Fibroblast of skin of right biceps (primary cell): ENCODE data around the gene POLD2.

ENCODE experiments used
- DNase-seq: peaks from one replicate; pipeline ENCODE4 v3.0.0-alpha.2; 2013

Gene POLD2

DNA sequence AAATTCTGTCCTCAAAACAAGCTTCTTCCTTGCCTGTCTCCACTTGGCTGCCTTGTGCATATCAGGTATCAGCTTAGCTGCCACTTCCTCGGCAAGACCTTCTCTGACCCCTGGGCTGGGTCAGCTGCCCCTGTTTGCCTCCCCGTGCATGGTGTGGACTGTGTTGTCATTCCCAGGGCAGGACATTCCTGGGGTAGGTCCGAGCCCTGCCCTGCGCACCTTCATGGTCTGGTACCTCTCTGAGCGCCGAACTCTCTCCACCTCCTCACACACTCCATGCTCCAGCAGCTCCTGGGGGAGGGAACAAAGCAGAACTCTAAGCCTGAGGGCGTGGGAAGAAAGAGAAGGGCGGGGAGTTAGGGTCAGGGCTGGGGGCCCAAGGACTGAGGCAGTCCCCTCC is 44.8 kb downstream of the POLD2 start:
- no peak for DNase-seq

DNA sequence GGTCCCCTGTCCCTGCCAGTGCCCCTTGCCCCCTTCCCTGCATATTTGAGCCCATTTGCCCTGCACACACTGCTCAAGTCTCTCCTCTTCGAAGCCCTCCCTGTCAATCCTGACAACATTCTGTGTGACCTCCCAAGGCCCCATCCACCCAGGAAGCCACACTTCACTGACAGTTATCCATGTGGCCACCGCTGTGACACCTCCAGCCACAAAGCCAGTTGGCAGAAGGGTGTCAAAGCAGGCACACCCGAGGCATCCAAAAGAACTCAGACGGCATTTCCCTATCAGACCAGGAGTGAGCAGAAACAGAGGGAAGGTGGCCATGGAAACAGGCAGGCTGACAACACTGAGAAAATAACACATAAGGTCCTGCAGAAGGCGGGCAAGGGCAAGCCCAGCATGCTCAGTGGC is 45.7 kb downstream of the POLD2 start:
- DNase-seq, result no peak

DNA sequence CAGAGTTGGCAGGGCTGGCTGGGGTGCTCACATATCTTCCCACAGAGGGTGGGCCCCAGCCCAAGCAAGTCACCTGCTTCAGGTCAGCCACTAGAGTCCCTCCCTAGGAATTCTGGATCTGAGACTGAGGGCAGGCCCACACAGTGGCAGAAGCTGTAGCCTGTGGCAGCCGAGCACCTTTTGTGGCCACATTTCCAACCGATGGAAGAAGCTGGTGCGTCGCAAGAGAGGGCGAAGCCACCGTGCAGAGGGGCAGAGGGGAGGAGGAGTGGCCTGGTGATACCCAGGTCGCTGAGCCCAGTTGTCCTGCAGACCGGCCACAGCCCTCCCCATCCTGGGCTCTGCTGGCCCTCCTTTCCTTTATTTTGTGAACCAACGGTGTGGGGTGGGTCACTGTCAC is 46.3 kb downstream of the POLD2 start:
- no peak for DNase-seq

DNA sequence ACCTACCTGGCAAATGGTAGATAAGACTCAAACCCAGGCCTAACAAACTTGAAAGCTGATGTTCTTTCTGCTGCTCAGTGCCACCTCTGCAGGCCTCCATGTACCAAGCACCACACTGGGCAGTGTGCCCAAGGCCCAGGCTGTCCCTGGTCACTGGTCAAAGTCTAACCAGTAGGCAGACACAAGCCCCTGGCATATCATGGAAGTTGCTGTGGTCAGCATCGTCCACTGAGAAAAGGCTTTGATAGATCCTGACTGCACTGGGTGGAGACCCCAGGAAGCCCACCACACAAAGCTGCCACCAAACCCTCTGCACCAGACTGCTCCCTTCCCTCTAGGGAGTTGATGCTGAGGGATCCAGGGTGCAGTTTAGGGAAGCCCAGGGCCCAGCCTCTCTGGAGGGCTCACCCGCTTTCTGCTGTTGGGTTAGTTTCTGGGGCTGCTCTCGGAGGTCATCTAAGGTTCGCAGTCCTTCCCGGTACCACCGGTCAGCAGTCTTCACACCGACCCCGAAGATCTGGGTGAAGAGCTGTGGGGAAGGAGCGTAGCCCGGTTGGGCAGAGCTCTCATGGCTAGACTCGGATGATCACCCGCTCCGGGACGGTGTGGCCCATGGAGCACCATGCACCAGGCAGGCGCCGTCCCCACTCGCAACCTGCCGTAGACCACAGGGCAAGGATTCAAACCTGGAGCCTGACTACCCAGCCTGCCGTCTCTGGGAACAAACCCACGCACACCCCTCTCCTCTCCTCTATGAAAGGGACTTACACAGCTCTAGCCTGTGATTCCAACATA is 47.0 kb downstream of the POLD2 start:
- DNase-seq, result no peak

DNA sequence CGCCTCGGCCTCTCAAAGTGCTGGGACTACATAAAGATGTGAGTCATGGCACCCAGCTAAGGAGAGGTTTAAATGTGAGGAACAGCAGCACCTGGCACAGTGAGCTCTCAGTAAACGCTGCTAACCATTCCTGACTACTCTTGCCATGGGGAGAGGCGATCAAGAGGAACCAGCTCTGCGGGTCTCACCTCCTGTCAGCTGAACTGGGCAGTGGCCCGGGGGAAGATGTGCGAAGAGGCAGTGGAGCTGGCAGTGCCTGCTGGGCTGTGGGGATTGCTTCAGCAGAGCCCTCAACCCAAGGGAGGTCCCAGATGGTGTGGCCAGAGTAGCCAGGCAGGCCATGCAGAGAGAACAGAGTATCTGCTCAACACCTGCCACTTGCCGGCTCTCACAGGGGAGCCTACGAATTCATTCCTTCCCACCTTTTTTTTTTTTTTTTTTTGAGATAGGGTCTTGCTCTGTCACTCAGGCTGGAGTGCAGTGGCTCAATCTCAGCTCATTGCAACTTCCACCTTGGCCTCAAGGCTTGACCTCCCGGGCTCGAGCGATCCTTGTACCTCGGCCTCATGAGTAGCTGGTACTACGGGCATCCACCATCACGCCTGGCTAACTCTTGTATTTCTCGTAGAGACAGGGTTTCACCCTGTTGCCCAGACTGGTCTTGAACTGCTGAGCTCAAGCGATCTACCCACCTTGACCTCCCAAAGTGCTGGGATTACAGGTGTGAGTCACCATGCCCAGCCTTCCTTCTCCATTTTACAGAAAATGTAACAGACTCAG is 47.9 kb downstream of the POLD2 start:
- DNase-seq, result no peak

DNA sequence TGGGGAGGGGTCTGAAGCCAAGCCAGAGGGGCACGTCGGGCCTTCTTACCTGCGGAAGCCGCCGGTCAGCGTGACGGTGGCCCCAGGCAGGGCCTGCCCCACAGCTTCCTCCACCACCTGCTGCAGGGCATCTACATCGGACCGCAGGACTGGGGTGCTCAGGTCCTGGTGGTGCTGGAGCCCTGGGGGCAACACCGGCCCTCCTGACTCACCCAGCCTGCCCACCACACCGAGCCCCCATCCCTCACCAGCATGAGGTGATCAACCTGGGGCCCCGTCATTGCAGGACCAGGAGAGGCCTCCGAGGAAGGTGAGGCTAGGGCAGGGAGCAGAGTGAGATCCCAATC is 49.0 kb downstream of the POLD2 start:
- no peak for DNase-seq

DNA sequence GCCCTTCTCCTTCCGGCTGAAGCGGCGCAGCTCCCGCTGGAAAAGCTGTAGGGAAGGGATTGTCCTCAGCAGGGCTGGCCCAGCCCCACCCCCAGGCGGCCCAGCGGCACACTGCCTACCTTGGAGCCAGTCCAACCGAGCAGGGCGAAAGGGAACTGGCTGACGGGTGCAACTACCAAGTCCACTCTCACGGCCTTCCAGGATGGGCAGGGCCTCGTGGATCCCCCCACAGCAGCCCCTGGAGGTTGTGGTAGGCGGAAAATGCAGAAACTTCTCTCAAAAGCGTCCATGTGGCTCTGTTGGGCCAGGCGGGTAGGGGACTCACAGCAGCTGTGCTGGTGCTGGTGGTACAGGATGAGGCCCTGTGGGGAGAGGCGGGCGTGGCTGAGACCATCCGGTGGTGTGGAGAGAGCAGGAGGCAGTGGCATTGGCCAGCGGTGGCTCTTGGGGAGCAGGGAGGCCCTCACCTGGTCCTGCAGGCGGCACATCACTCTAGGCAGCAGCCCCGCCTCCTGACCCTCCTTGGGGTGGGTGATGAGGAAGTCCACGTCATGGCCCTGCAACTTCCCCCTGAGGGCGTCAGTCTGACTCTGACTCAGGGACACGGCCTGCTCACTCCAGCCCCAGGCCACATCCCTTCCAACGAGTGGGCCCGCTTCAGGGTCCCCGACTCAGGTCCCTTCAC is 49.5 kb downstream of the POLD2 start:
- DNase-seq, result peak; percentile 43

DNA sequence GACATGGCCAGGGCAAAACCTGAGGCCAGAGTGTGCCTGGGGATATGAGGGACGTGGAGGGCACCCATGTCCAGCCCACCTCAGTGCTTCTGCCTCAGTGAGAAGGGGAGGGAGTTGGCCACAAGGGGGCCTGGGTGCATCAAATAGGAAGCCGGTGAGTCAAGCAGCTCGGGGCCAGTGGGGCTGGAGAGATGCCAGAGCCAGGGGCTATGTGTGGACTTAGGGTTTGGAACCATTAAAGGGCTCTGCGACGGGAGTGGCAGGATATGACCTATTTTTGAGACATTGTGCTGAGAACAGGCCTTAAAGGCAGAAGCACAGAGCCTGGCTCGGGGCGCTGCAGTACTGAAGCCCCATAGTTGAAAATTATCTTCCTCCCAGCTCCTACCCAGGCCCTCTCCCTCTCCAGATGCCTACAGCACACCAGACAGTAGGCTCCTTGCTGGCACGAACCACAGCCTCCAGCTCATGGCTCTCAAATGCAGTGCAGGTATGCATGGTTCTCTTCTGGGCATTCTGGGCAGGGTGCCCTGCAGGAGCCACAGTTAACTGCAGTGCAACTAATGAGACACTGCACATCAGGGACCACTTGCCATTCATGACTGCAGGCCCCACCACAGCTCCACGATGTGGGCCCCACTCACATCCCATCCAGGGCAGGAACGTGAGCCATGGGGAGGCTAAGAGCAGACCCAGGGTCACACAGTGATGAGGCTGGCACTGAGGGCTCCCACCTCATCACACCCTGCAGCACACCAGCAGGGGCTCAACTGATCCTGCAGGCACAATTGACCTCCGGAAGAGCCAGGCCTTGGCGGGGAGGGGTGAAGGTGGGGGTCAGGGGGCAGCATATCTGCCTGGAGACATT is 50.8 kb downstream of the POLD2 start:
- peak; percentile 86 for DNase-seq

DNA sequence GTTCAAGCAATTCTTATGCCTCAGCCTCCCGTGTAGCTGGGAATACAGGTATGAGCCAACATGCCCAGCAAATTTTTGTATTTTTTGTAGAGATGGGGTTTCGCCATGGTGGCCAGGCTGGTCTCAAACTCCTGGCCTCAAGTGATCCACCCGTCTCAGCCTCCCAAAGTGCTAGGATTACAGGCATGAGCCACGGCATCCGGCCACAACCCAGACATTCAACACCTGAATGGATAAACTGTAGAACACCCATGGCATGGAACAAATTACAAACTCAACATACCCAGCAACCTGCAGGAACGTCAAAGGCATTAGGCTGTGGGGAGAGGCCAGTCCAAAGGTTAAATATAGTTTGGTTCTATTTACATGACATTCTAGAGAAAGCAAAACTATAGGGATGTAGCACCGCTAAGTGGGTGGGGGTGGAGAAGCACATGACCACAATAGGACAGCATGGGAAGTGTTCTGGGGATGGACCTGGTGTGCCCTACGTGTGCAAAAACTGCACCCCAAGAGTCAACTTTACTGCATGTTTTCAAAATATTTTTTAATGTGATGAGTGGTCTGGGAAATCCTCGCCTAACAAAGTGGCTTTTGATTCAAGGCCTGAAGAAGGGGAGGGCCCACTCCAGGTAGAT is 51.5 kb downstream of the POLD2 start:
- no peak for DNase-seq

DNA sequence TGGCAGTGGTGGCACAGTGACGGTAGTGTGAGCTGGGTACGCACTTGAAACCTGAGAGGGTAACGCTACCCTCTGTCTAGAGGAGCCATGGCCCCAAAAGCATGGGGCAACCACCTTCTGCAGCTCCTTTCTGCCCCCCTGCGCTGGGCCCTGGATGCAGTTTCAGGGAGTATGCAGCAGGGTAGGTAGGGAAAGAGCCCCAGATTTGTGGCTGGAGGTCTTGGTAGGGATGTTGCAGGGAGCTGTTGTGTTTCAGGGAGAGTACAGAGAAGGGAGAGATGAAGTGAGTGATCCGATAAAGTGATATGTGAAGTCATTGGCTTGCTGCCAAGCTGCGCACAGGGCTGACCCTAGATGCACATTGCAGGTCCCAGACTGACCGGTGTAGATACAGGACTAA is 55.3 kb downstream of the POLD2 start:
- DNase-seq, result no peak

DNA sequence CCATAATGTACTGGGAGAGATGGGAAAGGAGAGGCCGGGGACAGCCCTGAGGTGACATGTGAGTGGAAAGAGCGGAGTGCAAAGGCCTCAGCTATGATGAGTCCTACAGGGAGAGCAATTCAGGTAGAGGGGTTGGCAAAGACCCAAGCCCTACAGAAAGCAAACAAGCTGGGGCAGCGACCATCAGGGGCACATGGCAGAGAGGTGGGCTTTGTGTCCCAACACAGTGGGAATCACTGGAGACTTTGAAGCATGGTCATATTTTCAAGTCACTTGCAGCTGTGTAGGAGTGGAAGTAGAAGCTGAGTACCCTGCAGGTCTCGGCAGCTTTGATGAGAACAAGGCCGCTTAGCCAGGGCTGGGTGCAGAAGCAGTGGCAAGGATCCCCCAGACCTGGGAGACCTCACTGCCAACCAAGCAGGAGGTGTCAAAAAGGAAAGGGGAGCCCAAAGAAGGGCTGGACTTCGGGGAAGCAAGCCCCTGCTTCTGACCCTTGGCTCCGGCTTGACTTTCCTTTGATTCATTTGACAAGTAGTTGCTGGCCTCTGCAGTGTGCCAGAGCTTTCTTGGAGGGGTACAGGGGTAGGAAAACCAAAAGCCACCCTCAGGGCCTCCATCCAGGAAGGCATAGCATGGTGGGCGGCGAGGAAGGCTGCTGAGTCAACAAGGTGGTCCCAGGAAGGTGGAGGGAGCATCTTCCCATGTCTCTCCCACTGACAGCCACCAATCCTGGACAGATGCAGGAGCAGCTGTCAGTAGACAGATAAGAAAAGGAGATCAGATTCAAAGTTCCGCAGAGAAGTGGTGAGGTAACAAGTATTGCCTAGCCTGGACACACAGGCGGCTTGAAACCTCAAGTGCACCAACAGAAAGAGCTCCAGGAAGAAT is 56.0 kb downstream of the POLD2 start:
- no peak for DNase-seq

DNA sequence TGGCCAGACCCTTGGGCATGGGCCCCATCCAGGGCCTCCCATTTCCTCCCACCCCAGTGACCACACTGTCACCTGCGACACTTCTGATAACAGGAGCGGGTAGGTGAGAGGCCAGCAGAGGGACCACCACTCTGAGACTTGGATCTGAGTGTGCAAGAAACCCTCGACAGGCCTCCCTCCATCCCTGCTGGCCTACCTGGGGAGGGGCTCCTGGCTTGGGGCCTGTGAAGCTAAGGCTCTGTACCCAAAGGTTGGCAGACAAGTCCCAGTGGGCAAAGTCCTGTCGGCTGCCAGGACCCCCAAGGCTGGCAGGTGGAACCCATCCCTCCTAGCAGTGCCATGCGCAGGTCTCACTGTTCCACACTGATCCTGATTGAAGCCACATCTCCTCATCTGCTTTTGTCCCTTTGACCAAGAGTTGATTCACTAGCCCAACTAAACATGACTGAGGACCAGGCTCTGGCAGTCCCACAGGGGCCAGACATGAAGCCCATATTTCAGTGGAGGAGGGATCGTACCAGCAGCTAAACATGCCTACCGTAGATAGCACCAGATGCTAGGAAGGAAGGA is 56.8 kb downstream of the POLD2 start:
- no peak for DNase-seq

DNA sequence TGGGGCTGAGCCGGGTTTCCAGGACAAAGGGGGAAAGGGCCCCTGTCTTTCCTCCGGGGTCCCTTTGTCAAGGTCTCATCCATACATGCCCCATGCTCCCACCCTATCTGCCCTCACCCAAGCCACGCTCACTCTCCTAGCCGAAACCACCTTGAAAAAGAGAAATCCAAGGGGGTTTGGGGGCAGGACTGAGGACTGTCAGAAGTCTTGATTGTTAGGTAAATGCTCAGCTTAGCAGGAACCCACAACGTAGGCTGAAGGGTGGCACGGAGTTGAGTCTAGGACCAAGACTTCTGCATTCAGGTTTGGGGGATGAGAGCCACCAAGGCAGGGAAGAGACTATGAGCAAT is 57.3 kb downstream of the POLD2 start:
- no peak for DNase-seq

DNA sequence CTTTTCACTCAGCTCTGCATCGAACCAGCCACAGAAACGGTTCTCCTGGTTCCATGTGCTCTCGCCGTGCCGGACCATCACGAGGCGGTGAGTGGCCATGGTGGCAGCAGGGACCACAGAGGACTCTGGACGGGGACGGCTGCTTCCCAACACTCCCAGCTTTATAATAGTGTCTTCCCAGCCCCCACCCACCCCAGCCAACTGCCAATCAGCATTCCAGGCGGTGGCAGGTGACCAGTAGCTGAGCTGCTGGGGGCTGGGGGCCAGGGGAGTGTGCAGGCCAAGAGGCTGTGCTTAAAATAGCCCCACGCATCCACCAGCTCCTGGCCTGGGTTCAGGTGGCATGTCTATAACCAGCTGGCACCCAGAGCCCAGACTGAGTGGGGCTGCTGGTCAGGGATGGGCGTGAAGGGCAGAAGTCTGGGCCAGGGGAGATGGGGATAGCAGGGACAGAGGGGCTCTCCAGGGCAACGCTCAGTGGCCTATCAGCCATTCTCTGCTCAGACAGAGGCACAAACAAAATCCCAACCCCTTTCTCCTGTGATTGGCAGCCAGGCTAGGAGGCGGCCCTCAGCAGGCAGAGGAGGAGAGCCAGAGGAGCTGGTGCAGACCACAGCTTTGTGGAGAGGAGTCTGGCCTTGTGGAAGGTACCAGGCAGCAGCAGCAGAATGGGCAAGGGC is 57.8 kb downstream of the POLD2 start, which contains the start of gene PGAM2:
PGAM2 (minus strand) TSS at position 137 of the 680 bp plus-strand sequence; CDS start at position 99, 38 bp downstream.
- DNase-seq, result no peak

DNA sequence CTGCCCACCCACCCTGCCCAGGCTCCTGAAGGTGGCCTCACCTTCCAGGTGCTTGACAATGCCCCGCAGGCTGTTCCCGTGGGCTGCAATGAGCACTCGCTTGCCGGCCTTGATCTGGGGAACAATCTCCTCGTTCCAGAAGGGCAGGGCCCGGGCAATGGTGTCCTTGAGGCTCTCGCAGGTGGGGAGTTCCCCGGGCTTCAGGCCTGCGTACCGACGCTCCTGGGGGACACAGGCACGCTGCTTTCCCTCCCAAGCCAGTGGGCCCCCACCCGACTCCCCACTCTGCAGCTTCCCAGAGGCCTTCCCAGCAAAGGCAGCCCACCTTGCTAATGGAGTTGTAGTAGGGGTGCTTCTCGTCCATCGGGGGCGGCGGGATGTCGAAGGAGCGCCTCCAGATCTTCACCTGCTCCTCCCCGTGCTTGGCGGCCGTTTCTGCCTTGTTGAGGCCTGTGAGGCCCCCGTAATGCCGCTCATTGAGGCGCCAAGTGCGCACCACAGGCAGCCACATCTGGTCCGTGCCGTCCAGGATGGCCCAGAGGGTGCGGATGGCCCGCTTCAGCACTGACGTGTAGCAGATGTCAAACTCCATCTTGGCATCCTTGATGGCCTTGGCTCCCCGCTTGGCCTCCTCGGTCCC is 58.4 kb downstream of the POLD2 start:
- no peak for DNase-seq
